ENCODE measurements around the gene PITPNC1. TPM values are rescaled to one million over a fixed set of nuclear protein-coding genes. Genes with fewer than 3 reads are reported as not detected.
"Not testable (repeated sequence)": the region's sequence is repeated elsewhere in the genome, so short reads cannot be mapped to it uniquely, and the experiment has no call there.

PITPNC1 gene
- polyA plus RNA-seq, 1 experiment = 9.1 TPM

DNA sequence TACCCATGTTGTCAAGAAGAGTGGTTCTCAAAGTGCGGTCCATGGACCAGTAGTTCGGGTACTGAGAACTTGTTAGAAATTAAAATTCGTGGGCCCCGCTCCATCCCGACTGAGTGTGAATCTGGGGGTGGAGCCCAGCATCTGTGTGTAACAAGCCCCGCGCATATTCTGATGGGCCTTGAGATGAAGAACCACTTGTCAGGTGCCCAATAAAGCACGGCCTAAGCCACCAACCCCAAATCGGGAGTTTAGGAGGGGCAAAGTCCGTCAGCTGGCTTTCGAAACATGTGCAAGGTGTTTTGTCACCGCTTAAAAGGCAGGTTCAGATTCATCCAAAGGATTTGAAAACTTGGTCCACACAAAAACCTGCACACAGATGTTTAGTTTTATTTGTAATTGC is 40.2 kb upstream of the PITPNC1 start:
- H3K27ac ChIP-seq (ENCODE audit: low read depth, low read length) = no peak overlapping the region
- no peaks in the 10 kb centered on the region for H3K27me3 ChIP-seq (ENCODE audit: control insufficient read depth, insufficient read depth, low read length)
- DNase-seq (ENCODE audit: low read depth, low spot score) = no peak
- H3K4me3 ChIP-seq (ENCODE audit: low read depth, low read length) = no peak overlapping the region
- ChIA-PET CTCF (no interaction called here), POLR2A (no interaction called here)
- TF ChIP-seq, protein P1, sequence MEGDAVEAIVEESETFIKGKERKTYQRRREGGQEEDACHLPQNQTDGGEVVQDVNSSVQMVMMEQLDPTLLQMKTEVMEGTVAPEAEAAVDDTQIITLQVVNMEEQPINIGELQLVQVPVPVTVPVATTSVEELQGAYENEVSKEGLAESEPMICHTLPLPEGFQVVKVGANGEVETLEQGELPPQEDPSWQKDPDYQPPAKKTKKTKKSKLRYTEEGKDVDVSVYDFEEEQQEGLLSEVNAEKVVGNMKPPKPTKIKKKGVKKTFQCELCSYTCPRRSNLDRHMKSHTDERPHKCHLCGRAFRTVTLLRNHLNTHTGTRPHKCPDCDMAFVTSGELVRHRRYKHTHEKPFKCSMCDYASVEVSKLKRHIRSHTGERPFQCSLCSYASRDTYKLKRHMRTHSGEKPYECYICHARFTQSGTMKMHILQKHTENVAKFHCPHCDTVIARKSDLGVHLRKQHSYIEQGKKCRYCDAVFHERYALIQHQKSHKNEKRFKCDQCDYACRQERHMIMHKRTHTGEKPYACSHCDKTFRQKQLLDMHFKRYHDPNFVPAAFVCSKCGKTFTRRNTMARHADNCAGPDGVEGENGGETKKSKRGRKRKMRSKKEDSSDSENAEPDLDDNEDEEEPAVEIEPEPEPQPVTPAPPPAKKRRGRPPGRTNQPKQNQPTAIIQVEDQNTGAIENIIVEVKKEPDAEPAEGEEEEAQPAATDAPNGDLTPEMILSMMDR (IDR thresholded peaks at IDR 0.05; ENCODE audit: low read depth, low read length) = no peak
- no peaks in the 10 kb centered on the region for H3K9me3 ChIP-seq (ENCODE audit: control insufficient read depth, insufficient read depth, low read length)

DNA sequence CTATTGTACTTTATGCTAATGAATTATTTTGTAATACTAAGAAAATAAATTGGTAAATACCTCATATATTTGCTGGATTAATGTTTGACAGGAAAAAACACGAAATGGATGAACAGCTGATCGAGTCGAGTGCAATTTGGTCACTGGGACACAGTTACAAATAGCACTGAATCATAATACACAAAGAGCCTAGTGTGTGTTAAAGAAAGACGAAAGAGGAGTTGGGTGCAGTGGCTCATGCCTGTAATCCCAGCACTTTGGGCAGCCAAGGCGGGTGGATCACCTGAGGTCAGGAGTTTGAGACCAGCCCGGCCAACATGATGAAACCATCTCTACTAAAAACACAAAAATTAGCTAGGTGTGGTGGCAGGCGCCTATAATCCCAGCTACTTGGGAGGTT is 38.7 kb upstream of the PITPNC1 start:
- POLR2A ChIA-PET; DNase-seq (ENCODE audit: low read depth, low spot score); H3K9me3 ChIP-seq (ENCODE audit: control insufficient read depth, insufficient read depth, low read length); H3K4me3 ChIP-seq (ENCODE audit: low read depth, low read length); H3K27me3 ChIP-seq (ENCODE audit: control insufficient read depth, insufficient read depth, low read length); H3K27ac ChIP-seq (ENCODE audit: low read depth, low read length): not testable (repeated sequence)
- CTCF ChIA-PET = interaction anchor here (0.5 to 0.7 kb wide), 3 partner anchors 28 to 47 kb away, joined by 3 to 6 read pairs (median 3); partner anchors contain the start of gene PSMD12

DNA sequence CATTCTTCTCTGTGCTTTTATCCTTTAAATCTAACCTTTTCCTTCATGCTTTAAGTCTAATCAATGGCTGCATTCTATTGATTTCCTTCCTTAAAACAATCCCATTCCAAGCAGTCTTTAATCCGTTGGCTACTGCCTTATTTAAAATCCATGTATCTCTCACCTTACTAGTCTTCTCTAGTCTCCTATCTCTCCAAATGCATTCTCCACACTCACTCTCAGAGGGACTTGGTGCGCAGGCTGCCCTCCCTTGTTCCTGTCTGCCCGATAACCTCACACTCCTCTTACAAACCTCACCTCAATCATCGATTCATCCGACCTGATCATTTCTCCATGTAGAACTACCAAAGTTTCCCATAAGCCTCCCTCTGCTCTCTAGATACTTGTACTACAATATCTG is 33.8 kb upstream of the PITPNC1 start:
- ChIA-PET POLR2A (no interaction called here), CTCF (no interaction called here)
- H3K9me3 ChIP-seq (ENCODE audit: control insufficient read depth, insufficient read depth, low read length) = no peaks in the 10 kb centered on the region
- H3K27me3 ChIP-seq (ENCODE audit: control insufficient read depth, insufficient read depth, low read length) = no peaks in the 10 kb centered on the region
- H3K27ac ChIP-seq (ENCODE audit: low read depth, low read length) = no peak overlapping the region
- no peak overlapping the region for H3K4me3 ChIP-seq (ENCODE audit: low read depth, low read length)
- no peak for DNase-seq (ENCODE audit: low read depth, low spot score)
- TF ChIP-seq, protein P1 (IDR thresholded peaks at IDR 0.05; ENCODE audit: low read depth, low read length) = no peak

DNA sequence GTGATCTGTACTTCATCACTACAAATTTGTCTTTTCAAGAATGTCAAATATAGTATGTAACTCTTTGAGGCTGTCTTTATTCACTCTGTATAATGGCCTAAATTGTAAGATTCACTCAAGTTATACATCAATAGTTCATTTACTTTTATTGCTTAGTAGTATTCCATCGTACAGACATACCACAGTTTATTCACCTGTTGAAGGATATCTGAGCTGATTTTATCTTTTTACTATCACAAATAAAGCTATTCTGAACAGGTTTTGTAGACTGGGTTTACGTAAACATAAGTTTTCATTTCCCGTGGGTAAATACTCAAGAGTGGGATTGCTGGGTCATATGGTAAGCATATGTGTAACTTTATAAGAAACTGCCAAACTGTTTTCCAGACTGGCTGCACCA is 29.3 kb upstream of the PITPNC1 start:
- TF ChIP-seq, protein P1 (IDR thresholded peaks at IDR 0.05; ENCODE audit: low read depth, low read length) = no peak
- Histone ChIP-seq H3K27ac (ENCODE audit: low read depth, low read length) (no peak overlapping the region), H3K4me3 (ENCODE audit: low read depth, low read length) (no peak overlapping the region), H3K9me3 (ENCODE audit: control insufficient read depth, insufficient read depth, low read length) (no peaks in the 10 kb centered on the region), H3K27me3 (ENCODE audit: control insufficient read depth, insufficient read depth, low read length) (no peaks in the 10 kb centered on the region)
- POLR2A ChIA-PET = no interaction called here
- CTCF ChIA-PET = no interaction called here
- DNase-seq (ENCODE audit: low read depth, low spot score) = no peak

DNA sequence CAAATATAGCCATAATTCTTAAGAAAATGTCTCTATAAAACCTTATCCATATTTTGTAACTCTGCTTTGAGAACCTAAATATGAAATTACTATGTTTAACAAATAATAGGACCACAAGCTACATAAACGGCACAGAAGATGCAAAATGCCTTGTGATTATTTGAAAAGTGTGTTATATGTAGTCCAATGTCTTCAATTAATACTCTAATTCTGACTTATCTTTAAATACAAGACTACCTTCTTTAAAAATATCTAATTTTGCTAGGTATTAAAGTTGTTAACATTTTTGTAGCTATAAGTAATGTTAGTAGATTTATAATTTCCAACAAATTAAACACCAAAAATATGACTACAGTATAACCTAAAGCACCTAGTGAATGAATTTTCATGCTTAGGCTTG is 27.7 kb upstream of the PITPNC1 start:
- ChIA-PET CTCF (interaction anchor here (0.6 kb wide), 1 partner anchor 14 kb away, joined by 6 read pairs; no protein-coding TSS in a partner anchor), POLR2A (no interaction called here)
- H3K27ac ChIP-seq (ENCODE audit: low read depth, low read length) = no peak overlapping the region
- H3K9me3 ChIP-seq (ENCODE audit: control insufficient read depth, insufficient read depth, low read length) = no peaks in the 10 kb centered on the region
- TF ChIP-seq, protein P1 (IDR thresholded peaks at IDR 0.05; ENCODE audit: low read depth, low read length) = no peak
- no peaks in the 10 kb centered on the region for H3K27me3 ChIP-seq (ENCODE audit: control insufficient read depth, insufficient read depth, low read length)
- no peak for DNase-seq (ENCODE audit: low read depth, low spot score)
- H3K4me3 ChIP-seq (ENCODE audit: low read depth, low read length) = no peak overlapping the region

DNA sequence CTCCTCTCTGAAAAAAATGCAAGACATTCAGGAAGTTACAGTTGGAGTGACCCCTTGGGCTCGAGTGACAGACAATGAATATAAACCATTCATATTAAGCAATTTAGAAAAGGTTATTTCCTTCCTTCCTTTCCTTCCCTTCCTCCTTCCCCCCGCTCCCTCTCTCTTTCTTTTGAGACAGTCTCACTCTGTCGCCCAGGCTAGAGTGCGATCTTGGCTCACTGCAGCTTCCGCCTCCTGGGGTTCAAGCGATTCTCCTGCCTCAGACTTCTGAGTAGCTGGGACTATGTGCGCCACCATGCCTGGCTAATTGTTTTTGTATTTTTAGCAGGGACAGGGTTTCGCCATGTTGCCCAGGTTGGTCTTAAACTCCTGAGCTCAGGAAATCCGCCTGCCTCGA is 23.9 kb upstream of the PITPNC1 start:
- DNase-seq (ENCODE audit: low read depth, low spot score) = no peak
- TF ChIP-seq, protein P1 (IDR thresholded peaks at IDR 0.05; ENCODE audit: low read depth, low read length) = no peak
- Histone ChIP-seq H3K27ac (ENCODE audit: low read depth, low read length) (no peak overlapping the region), H3K9me3 (ENCODE audit: control insufficient read depth, insufficient read depth, low read length) (no peaks in the 10 kb centered on the region), H3K4me3 (ENCODE audit: low read depth, low read length) (no peak overlapping the region), H3K27me3 (ENCODE audit: control insufficient read depth, insufficient read depth, low read length) (no peaks in the 10 kb centered on the region)
- ChIA-PET POLR2A (no interaction called here), CTCF (no interaction called here)
